MM.1S (cell line): ENCODE results near the gene FOS.

ENCODE experiments used
- DNase-seq: peaks from one replicate; pipeline ENCODE4 v3.0.0-alpha.2; 2015
- H2AFZ ChIP-seq: fragments of 300-600 bp; sonication (generic); 2 replicates; pipeline ENCODE4 v1.6.0; 2016; ENCODE audit warnings: antibody characterized with exemption, low read length
- H3F3A ChIP-seq: fragments of 300-600 bp; sonication (generic); 2 replicates; pipeline ENCODE4 v1.6.1; 2016; ENCODE audit warnings: mild to moderate bottlenecking, antibody characterized with exemption, low read length, moderate library complexity, mixed read lengths; ENCODE audit not compliant: insufficient read depth
- H3K27ac ChIP-seq: fragments of 300-600 bp; sonication (generic); 2 replicates; pipeline ENCODE4 v1.5.1; 2016; ENCODE audit warnings: mild to moderate bottlenecking, low read length
- H3K27me3 ChIP-seq: fragments of 300-600 bp; sonication (generic); replicated peaks from 2 replicates; pipeline ENCODE4 v1.6.0; 2016; ENCODE audit warnings: low read length; ENCODE audit not compliant: insufficient read depth
- H3K36me3 ChIP-seq: fragments of 300-600 bp; sonication (generic); replicated peaks from 2 replicates; pipeline ENCODE4 v1.6.1; 2016; ENCODE audit warnings: mild to moderate bottlenecking, low read length, mixed read lengths; ENCODE audit not compliant: insufficient read depth
- H3K4me1 ChIP-seq: fragments of 300-600 bp; sonication (generic); 2 replicates; pipeline ENCODE4 v1.6.1; 2016; ENCODE audit warnings: low read length, mixed read lengths
- H3K4me2 ChIP-seq: fragments of 300-600 bp; sonication (generic); 2 replicates; pipeline ENCODE4 v1.6.0; 2016; ENCODE audit warnings: low read depth, low read length
- H3K4me3 ChIP-seq: fragments of 300-600 bp; sonication (generic); 2 replicates; pipeline ENCODE4 v1.5.1; 2016; ENCODE audit warnings: low read length, mixed read lengths
- H3K79me2 ChIP-seq: fragments of 300-600 bp; sonication (generic); 2 replicates; pipeline ENCODE4 v1.6.1; 2016; ENCODE audit warnings: mixed run types, low read length, mixed read lengths
- H3K9ac ChIP-seq: fragments of 300-600 bp; sonication (generic); 2 replicates; pipeline ENCODE4 v1.6.1; 2016; ENCODE audit warnings: low read length, mixed read lengths
- H3K9me2 ChIP-seq: fragments of 300-600 bp; sonication (generic); replicated peaks from 2 replicates; pipeline ENCODE4 v1.6.1; 2016; ENCODE audit warnings: mild to moderate bottlenecking, low read length, mixed read lengths; ENCODE audit not compliant: insufficient read depth
- H3K9me3 ChIP-seq: fragments of 300-600 bp; sonication (generic); replicated peaks from 2 replicates; pipeline ENCODE4 v1.6.1; 2016; ENCODE audit warnings: mild to moderate bottlenecking, low read length, mixed read lengths; ENCODE audit not compliant: insufficient read depth
- H4K20me1 ChIP-seq: fragments of 300-600 bp; sonication (generic); 2 replicates; pipeline ENCODE4 v1.6.1; 2016; ENCODE audit warnings: mild to moderate bottlenecking, low read length, moderate library complexity, mixed read lengths; ENCODE audit not compliant: insufficient read depth
- CTCF ChIP-seq: fragments of 300-600 bp; sonication (generic); IDR thresholded peaks from 2 replicates; pipeline ENCODE4 v1.5.1; 2016; ENCODE audit warnings: antibody characterized with exemption, low read length, mixed read lengths
- EZH2 ChIP-seq: fragments of 300-600 bp; sonication (generic); optimal IDR thresholded peaks from 2 replicates; pipeline ENCODE3; 2017; ENCODE audit warnings: low read depth, mild to moderate bottlenecking, antibody characterized with exemption, low read length, mixed read lengths
- EZH2phosphoT487 ChIP-seq: fragments of 300-600 bp; sonication (generic); IDR thresholded peaks from 2 replicates; pipeline ENCODE4 v1.6.1; 2018; ENCODE audit warnings: antibody characterized with exemption, low read length

The FOS gene

DNA sequence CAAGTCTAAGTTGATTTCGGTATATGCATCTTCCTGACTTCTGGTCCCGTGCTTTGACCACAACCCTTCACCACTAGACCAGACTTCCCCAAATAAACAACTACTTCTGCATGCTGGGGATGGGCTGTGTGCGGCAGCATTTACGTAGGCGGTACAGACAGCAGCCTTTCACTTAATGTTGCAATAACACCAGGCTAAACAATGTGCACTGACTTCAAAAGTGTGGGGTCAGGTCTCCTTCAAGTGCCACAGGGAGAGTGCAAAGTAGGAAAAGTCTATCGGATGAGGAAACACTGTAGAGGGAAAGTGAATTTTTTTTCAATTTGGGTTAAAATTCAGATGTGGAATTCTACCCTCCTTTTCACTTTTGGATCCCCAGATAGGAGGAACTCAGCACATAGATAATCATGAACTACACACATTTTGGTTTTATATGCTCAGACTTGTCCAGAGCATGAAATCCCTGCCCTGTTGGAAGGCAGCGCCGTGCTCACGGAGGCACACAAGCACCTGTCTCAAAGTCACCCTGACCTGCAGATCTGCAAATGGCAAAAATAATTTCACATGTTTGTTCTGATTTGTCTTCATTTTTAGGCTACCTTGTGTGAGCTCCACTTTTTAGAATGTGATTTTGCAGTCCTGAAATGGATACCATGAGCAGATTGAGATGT lies 3.6 kb upstream of the FOS start:
- H3K4me3 ChIP-seq, result no peak overlapping the region
- no peaks in the 10 kb centered on the region for H3K27me3 ChIP-seq
- H3K27ac ChIP-seq, result peak overlapping the region; percentile 18; the same call in 1 of the 2 replicates
- no peaks in the 10 kb centered on the region for H3K36me3 ChIP-seq
- peak overlapping the region; percentile 23; the same call in 1 of the 2 replicates for H3K9ac ChIP-seq
- no peak overlapping the region for H2AFZ ChIP-seq
- no peak for DNase-seq
- H3K9me3 ChIP-seq, result no peaks in the 10 kb centered on the region
- H3K9me2 ChIP-seq, result no peaks in the 10 kb centered on the region
- peaks cover 6% of the 10 kb centered on the region; the same call in 1 of the 2 replicates for H3K4me1 ChIP-seq
- H3K4me2 ChIP-seq, result no peak overlapping the region; the same call in 1 of the 2 replicates
- TF ChIP-seq CTCF, result no peak
- TF ChIP-seq EZH2, result no peak
- TF ChIP-seq EZH2phosphoT487, result no peak
- H4K20me1 ChIP-seq, result no peaks in the 10 kb centered on the region
- no peaks in the 10 kb centered on the region for H3K79me2 ChIP-seq
- 0 out of 2 replicates have a peak, but pooled peaks cover 6% of the 10 kb centered on the region for H3F3A ChIP-seq

- H3K27me3 ChIP-seq, result no peaks in the 10 kb centered on the region
- no peaks in the 10 kb centered on the region for H4K20me1 ChIP-seq
- no peaks in the 10 kb centered on the region for H3K79me2 ChIP-seq
- no peaks in the 10 kb centered on the region for H3K9me3 ChIP-seq
- H3K9me2 ChIP-seq, result no peaks in the 10 kb centered on the region
- H3F3A ChIP-seq, result 0 out of 2 replicates have a peak, but pooled peaks cover 6% of the 10 kb centered on the region
- H2AFZ ChIP-seq, result no peak overlapping the region
- peaks cover 6% of the 10 kb centered on the region; the same call in 1 of the 2 replicates for H3K4me1 ChIP-seq
- no peak for DNase-seq
- no peaks in the 10 kb centered on the region for H3K36me3 ChIP-seq
- no peak overlapping the region for H3K27ac ChIP-seq
- no peak overlapping the region for H3K4me2 ChIP-seq
- no peak for TF ChIP-seq EZH2
- no peak for TF ChIP-seq EZH2phosphoT487
- TF ChIP-seq CTCF, result no peak
- H3K4me3 ChIP-seq, result no peak overlapping the region
- H3K9ac ChIP-seq, result no peak overlapping the region
Measured at GRCh38 chr14:75275598-75275997, 3.0 kb upstream of the FOS start.

DNA sequence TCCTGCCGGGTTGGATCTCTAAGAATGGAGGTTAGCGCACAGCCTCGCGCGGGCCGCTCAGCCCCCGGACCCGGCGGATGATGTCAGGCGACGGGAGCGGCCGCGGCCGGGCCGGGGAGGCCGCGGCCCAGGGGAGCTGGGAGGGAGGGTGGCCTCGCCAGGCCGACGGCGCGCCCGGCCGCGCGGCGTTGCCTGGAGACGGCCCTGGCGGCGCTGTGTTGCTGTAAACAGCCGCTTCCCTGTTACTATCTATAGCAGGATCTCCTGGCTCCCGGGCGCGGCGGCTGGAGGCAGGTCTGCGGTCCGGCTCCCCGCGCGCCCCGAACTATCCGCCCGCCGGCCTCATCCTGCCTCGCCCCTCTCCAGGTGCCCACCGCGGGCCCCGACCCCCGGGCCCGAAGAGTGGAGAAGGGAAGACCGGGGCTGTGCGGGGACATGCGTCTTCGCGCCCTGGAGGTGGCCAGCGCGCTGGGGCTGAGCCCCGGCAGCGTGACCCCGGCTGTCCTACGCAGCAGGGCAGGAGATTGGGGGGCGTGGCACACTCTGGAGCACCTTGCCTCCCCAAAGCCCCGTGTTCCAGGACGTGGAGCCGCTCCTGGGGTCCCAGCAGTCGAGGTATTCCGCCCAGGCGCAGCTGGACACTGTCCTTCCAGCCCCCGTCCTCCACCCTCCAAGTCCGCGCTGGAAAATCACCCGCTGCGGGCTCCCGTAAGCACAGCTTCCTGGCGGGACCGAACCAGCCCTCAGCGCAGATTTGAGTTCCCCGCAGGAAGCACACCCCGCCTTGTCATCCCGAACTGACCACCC lies 1.4 kb upstream of the FOS start:
- Histone ChIP-seq H3K27me3 (no peaks in the 10 kb centered on the region), H3K27ac (peak overlapping the region; percentile 78; the same call in 1 of the 2 replicates), H4K20me1 (no peaks in the 10 kb centered on the region), H3K4me1 (peaks cover 6% of the 10 kb centered on the region; the same call in 1 of the 2 replicates), H3F3A (0 out of 2 replicates have a peak, but pooled peaks cover 6% of the 10 kb centered on the region), H3K4me3 (peak overlapping the region; percentile 75), H2AFZ (no peak overlapping the region), H3K4me2 (peak overlapping the region; percentile 95), H3K9ac (peak overlapping the region; percentile 97), H3K79me2 (no peaks in the 10 kb centered on the region), H3K9me3 (no peaks in the 10 kb centered on the region), H3K36me3 (no peaks in the 10 kb centered on the region), H3K9me2 (no peaks in the 10 kb centered on the region)
- DNase-seq, result peak; percentile 33
- no peak for TF ChIP-seq CTCF
- no peak for TF ChIP-seq EZH2phosphoT487
- TF ChIP-seq EZH2, result no peak
